ENCODE data around the gene CRYGS. TPM values are rescaled to one million over a fixed set of nuclear protein-coding genes. Genes with fewer than 3 reads are reported as not detected.

The CRYGS gene
- total RNA-seq, 1 experiment from 2014 or later = 4.3 TPM

GRCh38 chr3:186580785-186581184 lies 36.6 kb upstream of the CRYGS start (continued):
- TF ChIP-seq EGR1 (IDR thresholded peaks at IDR 0.05; ENCODE audit: low read depth) = no peak
- TF ChIP-seq RAD21 (IDR thresholded peaks at IDR 0.05; ENCODE audit: low read depth) = no peak
- TF ChIP-seq JUND (IDR thresholded peaks at IDR 0.05) = no peak
- TF ChIP-seq FOSL1 (IDR thresholded peaks at IDR 0.05; ENCODE audit: low read depth) = no peak

DNA sequence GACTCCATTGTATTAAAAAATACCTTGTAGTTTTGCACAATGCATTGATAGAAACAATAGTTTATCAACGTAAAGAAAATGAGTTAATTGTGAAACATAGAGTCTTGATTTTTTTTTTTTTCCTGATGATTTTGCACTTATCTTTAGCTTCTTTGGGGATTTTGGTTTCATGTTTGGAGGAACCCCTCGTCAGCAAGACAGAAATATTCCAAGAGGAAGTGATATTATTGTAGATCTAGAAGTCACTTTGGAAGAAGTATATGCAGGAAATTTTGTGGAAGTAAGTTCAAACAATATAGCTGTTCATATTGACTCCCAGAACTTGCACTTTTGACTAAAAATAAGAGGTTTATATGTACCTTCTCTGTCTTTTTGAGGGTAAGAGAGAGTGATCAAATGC lies 33.3 kb upstream of the CRYGS start:
- H3K4me2 ChIP-seq (ENCODE audit: low read length) = no peak overlapping the region
- no peaks in the 10 kb centered on the region for H3K9me2 ChIP-seq (ENCODE audit: insufficient read depth)
- ChIA-PET RAD21 (ENCODE audit: low non-redundant PET in 1 of 2, low total read pairs in 2 of 2, uncharacterized antibody in 2 of 2, unreplicated experiment in 2 of 2) (no interaction called here), POLR2A (no interaction called here), CTCF (no interaction called here)
- H3K79me2 ChIP-seq (ENCODE audit: insufficient read depth, low read length) = peaks cover 36% of the 10 kb centered on the region
- H3K9ac ChIP-seq (ENCODE audit: low read length) = no peak overlapping the region
- ATAC-seq (no peak), DNase-seq (ENCODE audit: low read depth, low spot score) (no peak)
- H3K27ac ChIP-seq (ENCODE audit: low read depth, low read length) = no peak overlapping the region
- no peak overlapping the region for H3K4me3 ChIP-seq (replicated peaks in 1 of 2; ENCODE audit: low read depth in 1 of 2, low read length in 2 of 2)
- H3K27me3 ChIP-seq (ENCODE audit: insufficient read depth, low read length) = no peaks in the 10 kb centered on the region
- intact Hi-C loops (cut with micrococcal nuclease) = no loop called here
- no peak overlapping the region for H2AFZ ChIP-seq (ENCODE audit: low read depth, low read length, poor library complexity, severe bottlenecking)
- H3K36me3 ChIP-seq (ENCODE audit: control insufficient read depth in 1 of 2, insufficient read depth in 2 of 2, low read length in 2 of 2) = peaks cover 69 to 73% of the 10 kb centered on the region in 2 experiments
- TF ChIP-seq EZH2phosphoT487 (IDR thresholded peaks at IDR 0.05; ENCODE audit: borderline replicate concordance) (no peak), ATF3 (IDR thresholded peaks at IDR 0.05) (no peak), ZNF274 (IDR thresholded peaks at IDR 0.05; ENCODE audit: low read depth, low read length) (no peak), YY1 (IDR thresholded peaks at IDR 0.05; ENCODE audit: extremely low read depth, insufficient replicate concordance, low read depth, low read length) (no peak), SP1 (IDR thresholded peaks at IDR 0.05; ENCODE audit: low read depth) (no peak), POLR2AphosphoS5 (IDR thresholded peaks at IDR 0.05; ENCODE audit: low read depth, low read length) (no peak), CEBPB (IDR thresholded peaks at IDR 0.05; ENCODE audit: low read depth) (no peak), SRF (IDR thresholded peaks at IDR 0.05; ENCODE audit: low read depth) (no peak), POLR2A (IDR thresholded peaks at IDR 0.05; ENCODE audit: borderline replicate concordance, extremely low read depth, insufficient read depth, insufficient read length) (no peak), SIN3A (IDR thresholded peaks at IDR 0.05; ENCODE audit: low read depth) (no peak), REST (IDR thresholded peaks at IDR 0.05; ENCODE audit: low read depth) (no peak)
- TF ChIP-seq, protein P1, sequence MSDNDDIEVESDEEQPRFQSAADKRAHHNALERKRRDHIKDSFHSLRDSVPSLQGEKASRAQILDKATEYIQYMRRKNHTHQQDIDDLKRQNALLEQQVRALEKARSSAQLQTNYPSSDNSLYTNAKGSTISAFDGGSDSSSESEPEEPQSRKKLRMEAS (IDR thresholded peaks at IDR 0.05) = no peak
- TF ChIP-seq, protein P2, sequence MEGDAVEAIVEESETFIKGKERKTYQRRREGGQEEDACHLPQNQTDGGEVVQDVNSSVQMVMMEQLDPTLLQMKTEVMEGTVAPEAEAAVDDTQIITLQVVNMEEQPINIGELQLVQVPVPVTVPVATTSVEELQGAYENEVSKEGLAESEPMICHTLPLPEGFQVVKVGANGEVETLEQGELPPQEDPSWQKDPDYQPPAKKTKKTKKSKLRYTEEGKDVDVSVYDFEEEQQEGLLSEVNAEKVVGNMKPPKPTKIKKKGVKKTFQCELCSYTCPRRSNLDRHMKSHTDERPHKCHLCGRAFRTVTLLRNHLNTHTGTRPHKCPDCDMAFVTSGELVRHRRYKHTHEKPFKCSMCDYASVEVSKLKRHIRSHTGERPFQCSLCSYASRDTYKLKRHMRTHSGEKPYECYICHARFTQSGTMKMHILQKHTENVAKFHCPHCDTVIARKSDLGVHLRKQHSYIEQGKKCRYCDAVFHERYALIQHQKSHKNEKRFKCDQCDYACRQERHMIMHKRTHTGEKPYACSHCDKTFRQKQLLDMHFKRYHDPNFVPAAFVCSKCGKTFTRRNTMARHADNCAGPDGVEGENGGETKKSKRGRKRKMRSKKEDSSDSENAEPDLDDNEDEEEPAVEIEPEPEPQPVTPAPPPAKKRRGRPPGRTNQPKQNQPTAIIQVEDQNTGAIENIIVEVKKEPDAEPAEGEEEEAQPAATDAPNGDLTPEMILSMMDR (IDR thresholded peaks at IDR 0.05 in 2 of 3, conservative IDR thresholded peaks at IDR 0.05 in 1 of 3; ENCODE audit: borderline replicate concordance in 1 of 3, insufficient read depth in 1 of 3, low read depth in 2 of 3, low read length in 2 of 3) = no peak
- BruUV-seq (replicated peaks) = no TSS peak
- H3K4me1 ChIP-seq (ENCODE audit: control insufficient read depth in 1 of 2, insufficient read depth in 2 of 2, low read length in 2 of 2) = no peaks in the 10 kb centered on the region
- no peaks in the 10 kb centered on the region for H3K9me3 ChIP-seq (ENCODE audit: control insufficient read depth in 1 of 2, insufficient read depth in 1 of 2, low read depth in 1 of 2, low read length in 2 of 2)
- 0 out of 2 replicates have a peak, but pooled peaks cover 3% of the 10 kb centered on the region for H4K20me1 ChIP-seq (ENCODE audit: insufficient read depth)

Data from HCT116 (cell line).